Astrocyte (in vitro differentiated cells and primary cell): ENCODE data around the gene NAA50. TPM values are rescaled to one million over a fixed set of nuclear protein-coding genes. Genes with fewer than 3 reads are reported as not detected.

Experiments used
- DNase-seq: peaks from one replicate; pipeline ENCODE4 v3.0.0-alpha.2; 2010; ENCODE audit warnings: low read depth
- FAIRE-seq: peaks from 2 replicates; lab custom pipeline; 2011; peaks lifted over from hg19 to GRCh38; lab: Jason Lieb, UNC
- H2AFZ ChIP-seq: 2 replicates; pipeline ENCODE4 v1.6.0; 2012; ENCODE audit warnings: low read depth, low read length, inconsistent platforms
- H3K27ac ChIP-seq: 2 replicates; pipeline ENCODE4 v1.5.1; 2011; ENCODE audit warnings: low read depth, low read length, inconsistent platforms
- H3K27me3 ChIP-seq: 2 replicates; pipeline ENCODE4 v1.6.0; 2011; ENCODE audit warnings: low read length, inconsistent platforms; ENCODE audit not compliant: insufficient read depth
- H3K36me3 ChIP-seq: 2 replicates; pipeline ENCODE4 v1.5.1; 2011; ENCODE audit warnings: low read length, inconsistent platforms; ENCODE audit not compliant: insufficient read depth
- H3K4me1 ChIP-seq: 2 replicates; pipeline ENCODE4 v1.5.1; 2011; ENCODE audit warnings: low read length, inconsistent platforms; ENCODE audit not compliant: insufficient read depth
- H3K4me2 ChIP-seq: 2 replicates; pipeline ENCODE4 v1.6.0; 2012; ENCODE audit warnings: low read length, inconsistent platforms
- H3K4me3 ChIP-seq: 2 replicates; pipeline ENCODE4 v1.5.1; 2011; ENCODE audit warnings: low read depth, mild to moderate bottlenecking, low read length, inconsistent platforms; ENCODE audit not compliant: insufficient read depth
- H3K79me2 ChIP-seq: 2 replicates; pipeline ENCODE4 v1.6.0; 2012; ENCODE audit warnings: mild to moderate bottlenecking, low read length, inconsistent platforms; ENCODE audit not compliant: insufficient read depth
- H3K9ac ChIP-seq: 2 replicates; pipeline ENCODE4 v1.6.0; 2012; ENCODE audit warnings: mild to moderate bottlenecking, low read length, inconsistent platforms
- H3K9me3 ChIP-seq: 2 replicates; pipeline ENCODE4 v1.5.1; 2012; ENCODE audit warnings: low read depth, mild to moderate bottlenecking, low read length, inconsistent platforms; ENCODE audit not compliant: insufficient read depth
- H4K20me1 ChIP-seq: 2 replicates; pipeline ENCODE4 v1.6.0; 2012; ENCODE audit warnings: low read length, inconsistent platforms; ENCODE audit not compliant: insufficient read depth
- H3K27ac Mint-ChIP-seq: one replicate; pipeline ENCODE4 v1.8.0; 2021; ENCODE audit warnings: mild to moderate bottlenecking, mixed read lengths; ENCODE audit not compliant: unreplicated experiment
- H3K27me3 Mint-ChIP-seq: one replicate; pipeline ENCODE4 v1.8.0; 2021; ENCODE audit warnings: low read depth, mixed read lengths; ENCODE audit not compliant: unreplicated experiment
- H3K36me3 Mint-ChIP-seq: one replicate; pipeline ENCODE4 v1.8.0; 2021; ENCODE audit warnings: low read depth, mixed read lengths; ENCODE audit not compliant: unreplicated experiment
- H3K4me1 Mint-ChIP-seq: one replicate; pipeline ENCODE4 v1.8.0; 2021; ENCODE audit warnings: low read depth, mixed read lengths; ENCODE audit not compliant: unreplicated experiment
- H3K4me3 Mint-ChIP-seq: one replicate; pipeline ENCODE4 v1.8.0; 2021; ENCODE audit warnings: mild to moderate bottlenecking, moderate library complexity, mixed read lengths; ENCODE audit not compliant: unreplicated experiment
- H3K9me3 Mint-ChIP-seq: one replicate; pipeline ENCODE4 v1.8.0; 2021; ENCODE audit warnings: mild to moderate bottlenecking, mixed read lengths; ENCODE audit not compliant: unreplicated experiment
- CTCF ChIP-seq: IDR thresholded peaks from 2 replicates; pipeline ENCODE4 v1.5.1; 2011; ENCODE audit warnings: low read depth, mild to moderate bottlenecking, inconsistent platforms, low read length, moderate library complexity; ENCODE audit not compliant: insufficient read depth
- EZH2 ChIP-seq: IDR thresholded peaks from 2 replicates; pipeline ENCODE4 v1.6.1; 2012; ENCODE audit warnings: mild to moderate bottlenecking, low read length, inconsistent platforms; ENCODE audit not compliant: insufficient read depth
- total RNA-seq: library from RNA; stranded (reverse); gene quantifications from 2 replicates; pipeline ENCODE4 v1.2.1, GENCODE V29; 2021

The NAA50 gene
- total RNA-seq, 1 donor from 2014 or later = 151 TPM

GRCh38 chr3:113696658-113697499, 49.2 kb downstream of the NAA50 start:
- Histone ChIP-seq H3K36me3 (no peaks in the 10 kb centered on the region), H3K4me2 (peak overlapping the region; percentile 92), H3K27me3 (no peaks in the 10 kb centered on the region), H2AFZ (peak overlapping the region; percentile 95), H3K4me1 (peaks cover 11% of the 10 kb centered on the region), H3K79me2 (peaks cover 40% of the 10 kb centered on the region), H3K27ac (peak overlapping the region; percentile 76), H4K20me1 (peaks cover 12% of the 10 kb centered on the region), H3K9ac (peak overlapping the region; percentile 89), H3K4me3 (peak overlapping the region; percentile 96), H3K9me3 (no peaks in the 10 kb centered on the region)
- TF ChIP-seq EZH2 (no peak), CTCF (no peak)
- Mint-ChIP-seq H3K36me3 (no peaks in the 10 kb centered on the region), H3K4me3 (no peak overlapping the region), H3K27me3 (no peaks in the 10 kb centered on the region), H3K27ac (no peak overlapping the region), H3K9me3 (no peaks in the 10 kb centered on the region), H3K4me1 (peaks cover 2% of the 10 kb centered on the region)
- peak; percentile 99 for DNase-seq
- peak; percentile 59 for FAIRE-seq

GRCh38 chr3:113695786-113696645, 50.0 kb downstream of the NAA50 start, which contains the start of gene USF3:
USF3 (minus strand) TSS chr3:113696642; CDS start chr3:113674878, 21,764 bp downstream.
- Histone ChIP-seq H3K9ac (peak within 1 kb of the TSS; percentile 89), H2AFZ (peak within 1 kb of the TSS; percentile 95), H3K27me3 (no peaks in the 10 kb centered on the region), H3K36me3 (no peaks in the 10 kb centered on the region), H3K27ac (peak within 1 kb of the TSS; percentile 76), H3K79me2 (peaks cover 45% of the 10 kb centered on the region), H3K4me2 (peak within 1 kb of the TSS; percentile 98), H3K4me1 (peaks cover 11% of the 10 kb centered on the region), H3K4me3 (peak within 1 kb of the TSS; percentile 96), H4K20me1 (peaks cover 18% of the 10 kb centered on the region), H3K9me3 (no peaks in the 10 kb centered on the region)
- Mint-ChIP-seq H3K27ac (peak within 1 kb of the TSS; percentile 87), H3K4me1 (peaks cover 2% of the 10 kb centered on the region), H3K9me3 (no peaks in the 10 kb centered on the region), H3K27me3 (no peaks in the 10 kb centered on the region), H3K4me3 (peak within 1 kb of the TSS; percentile 100), H3K36me3 (no peaks in the 10 kb centered on the region)
- TF ChIP-seq EZH2 (no peak), CTCF (no peak)
- DNase-seq (peak; percentile 39), FAIRE-seq (no peak)
